ENCODE results near the gene TCF7L2.

Gene TCF7L2

DNA sequence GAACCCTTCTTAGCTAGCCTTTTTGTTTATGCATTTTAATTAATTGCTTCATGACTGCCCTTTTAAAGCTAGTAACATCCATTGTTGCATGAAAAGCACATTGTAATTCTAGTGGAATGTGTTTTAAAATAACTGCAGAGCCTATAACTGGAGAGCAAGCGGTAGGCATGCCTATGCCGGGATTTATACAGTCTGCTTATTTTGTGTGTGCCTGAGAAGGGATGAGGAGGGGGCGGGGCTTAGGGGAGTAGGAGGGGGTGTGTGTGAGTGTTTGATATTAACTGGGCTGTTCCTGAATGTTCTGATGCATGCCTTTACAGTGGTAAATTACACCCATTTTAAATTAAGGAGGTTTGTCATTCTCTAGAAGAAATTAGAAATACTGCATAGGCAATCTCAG is 208.1 kb downstream of the TCF7L2 start:
- no peak for DNase-seq

DNA sequence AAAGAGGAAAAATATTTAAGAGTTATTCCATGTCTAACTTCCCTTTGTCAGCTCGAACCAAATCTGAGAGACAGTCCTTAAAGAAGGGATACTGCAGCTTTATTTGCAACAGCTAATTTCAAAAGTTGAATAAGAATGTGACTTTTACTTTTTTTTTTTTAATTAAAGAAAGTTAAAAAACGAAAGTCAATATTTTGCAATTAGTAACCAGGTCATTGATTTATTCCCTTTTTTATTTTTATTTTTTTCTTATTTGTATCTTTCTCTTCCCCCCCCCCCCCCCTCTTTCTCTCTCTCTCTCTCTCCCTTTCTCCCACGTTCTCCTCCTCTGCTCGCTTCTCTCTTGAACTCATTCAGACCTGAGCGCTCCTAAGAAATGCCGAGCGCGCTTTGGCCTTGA is 209.5 kb downstream of the TCF7L2 start:
- DNase-seq, result no peak

DNA sequence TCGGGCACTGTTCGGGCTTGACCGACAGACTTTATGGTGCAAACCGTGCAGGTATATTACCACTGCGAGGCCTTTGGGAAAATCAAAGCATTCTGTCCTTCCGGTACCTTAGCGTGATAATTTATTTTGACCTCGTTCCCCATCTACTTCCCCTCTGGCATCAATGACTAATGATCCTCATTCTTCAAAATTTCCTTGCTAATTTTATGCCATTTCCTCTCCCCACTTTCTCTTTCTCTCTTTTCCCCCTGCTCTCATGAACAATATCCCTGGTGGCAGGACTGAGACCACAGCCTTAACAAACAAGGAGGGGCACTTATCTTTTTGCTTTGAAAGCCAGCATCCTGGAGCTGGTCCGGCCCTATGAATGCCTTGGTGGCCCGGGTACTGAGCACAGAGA is 210.6 kb downstream of the TCF7L2 start:
- no peak for DNase-seq

DNA sequence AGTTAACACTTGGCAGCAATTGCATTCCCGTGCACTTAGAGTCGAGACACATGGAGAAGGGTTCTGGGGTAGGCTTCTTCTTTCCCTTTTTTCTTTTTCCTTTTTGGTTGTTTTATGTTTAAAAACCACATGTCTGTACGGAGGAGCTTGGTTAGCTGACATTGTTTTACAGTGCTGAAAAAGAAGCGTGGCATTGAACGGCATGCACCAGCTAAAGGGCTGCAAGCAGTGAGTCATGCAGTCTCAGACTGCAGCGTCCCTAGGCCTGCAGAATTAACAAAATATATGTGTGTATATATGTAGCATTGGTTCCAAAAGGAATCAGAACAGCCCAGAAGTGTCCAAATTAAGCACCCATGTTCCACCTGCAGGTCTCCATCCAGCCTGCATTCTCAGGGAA is 211.0 kb downstream of the TCF7L2 start:
- DNase-seq, result no peak

- DNase-seq, result no peak
Observed at GRCh38 chr10:113162960-113163359, 212.9 kb downstream of the TCF7L2 start.

DNA sequence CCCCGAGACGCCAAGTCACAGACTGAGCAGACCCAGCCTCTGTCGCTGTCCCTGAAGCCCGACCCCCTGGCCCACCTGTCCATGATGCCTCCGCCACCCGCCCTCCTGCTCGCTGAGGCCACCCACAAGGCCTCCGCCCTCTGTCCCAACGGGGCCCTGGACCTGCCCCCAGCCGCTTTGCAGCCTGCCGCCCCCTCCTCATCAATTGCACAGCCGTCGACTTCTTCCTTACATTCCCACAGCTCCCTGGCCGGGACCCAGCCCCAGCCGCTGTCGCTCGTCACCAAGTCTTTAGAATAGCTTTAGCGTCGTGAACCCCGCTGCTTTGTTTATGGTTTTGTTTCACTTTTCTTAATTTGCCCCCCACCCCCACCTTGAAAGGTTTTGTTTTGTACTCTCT is 215.6 kb downstream of the TCF7L2 start:
- DNase-seq, result no peak

GRCh38 chr10:113167702-113168101 is 217.7 kb downstream of the TCF7L2 start:
- DNase-seq, result no peak

DNA sequence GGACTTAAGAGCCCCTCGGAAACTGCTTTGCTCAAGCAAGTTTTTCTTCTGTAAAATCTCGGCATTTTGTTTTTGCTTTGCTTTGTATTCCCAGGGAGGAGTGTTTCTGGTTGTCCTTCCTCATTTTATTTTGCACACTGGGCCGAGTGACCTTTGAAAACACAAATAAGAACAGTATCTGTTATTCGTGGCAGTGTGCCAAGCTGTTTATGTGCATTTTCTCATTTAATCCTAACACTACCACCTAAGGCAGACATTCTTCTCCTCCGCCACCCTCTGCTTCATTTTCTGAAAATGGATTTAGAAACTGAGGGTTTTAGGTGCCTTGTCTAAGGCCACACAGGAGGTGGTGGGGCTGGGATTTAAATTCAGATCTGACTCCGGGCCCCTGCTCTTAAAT is 218.5 kb downstream of the TCF7L2 start:
- DNase-seq, result no peak

- DNase-seq, result no peak
Observed at GRCh38 chr10:113169111-113169510, 219.1 kb downstream of the TCF7L2 start.

DNA sequence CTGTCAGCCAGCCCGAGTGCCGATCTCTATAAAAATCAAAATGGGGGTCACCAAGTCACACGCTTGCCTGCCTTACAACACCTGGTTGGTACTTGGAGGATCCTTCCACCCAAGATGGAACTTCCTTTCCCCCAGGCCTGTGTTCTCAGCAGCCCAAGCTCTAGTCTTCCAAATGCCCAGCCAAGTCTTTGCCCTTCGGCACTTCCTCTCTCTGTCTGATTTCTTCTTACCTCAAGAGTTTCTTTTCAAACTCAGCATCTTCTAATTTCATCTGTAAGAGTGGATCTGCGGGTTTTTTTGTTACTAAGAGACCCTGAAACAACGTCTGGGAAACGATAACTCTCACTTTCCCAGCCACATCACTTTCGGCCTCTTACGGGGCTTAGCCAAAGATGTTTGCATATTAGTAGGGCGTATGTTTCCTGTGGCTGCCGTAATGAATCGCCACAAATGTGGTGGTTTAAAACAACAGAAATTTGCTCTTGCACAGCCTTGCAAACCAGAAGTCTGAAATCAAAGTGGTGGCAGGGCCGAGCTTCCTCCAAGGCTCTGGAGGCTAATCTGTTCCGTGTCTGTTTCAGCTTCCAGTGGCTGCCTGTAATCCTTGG is 219.9 kb downstream of the TCF7L2 start:
- no peak for DNase-seq

DNA sequence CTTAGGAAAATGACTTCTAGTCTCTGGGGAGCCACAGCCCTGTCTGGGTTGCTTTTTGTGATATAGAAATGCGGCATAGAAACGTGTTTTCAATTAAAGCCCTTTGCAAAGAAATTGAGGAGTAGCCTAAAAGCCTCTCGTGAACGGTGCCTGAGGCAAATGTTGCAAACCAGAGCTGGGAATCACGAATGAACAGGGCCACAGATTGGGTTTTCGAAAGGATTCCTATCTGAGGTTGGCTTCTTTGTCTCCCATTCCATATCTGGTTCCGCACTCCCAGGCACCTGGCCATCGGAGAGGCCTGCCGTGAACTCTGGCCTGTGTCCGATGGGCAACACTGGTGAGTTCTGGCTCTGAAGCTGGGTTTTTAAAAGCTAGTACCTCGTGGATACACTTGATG is 221.6 kb downstream of the TCF7L2 start:
- no peak for DNase-seq

- no peak for DNase-seq
Observed at GRCh38 chr10:113175176-113175575, 225.1 kb downstream of the TCF7L2 start.

GRCh38 chr10:113175756-113176651 is 226.0 kb downstream of the TCF7L2 start:
- DNase-seq, result no peak

DNA sequence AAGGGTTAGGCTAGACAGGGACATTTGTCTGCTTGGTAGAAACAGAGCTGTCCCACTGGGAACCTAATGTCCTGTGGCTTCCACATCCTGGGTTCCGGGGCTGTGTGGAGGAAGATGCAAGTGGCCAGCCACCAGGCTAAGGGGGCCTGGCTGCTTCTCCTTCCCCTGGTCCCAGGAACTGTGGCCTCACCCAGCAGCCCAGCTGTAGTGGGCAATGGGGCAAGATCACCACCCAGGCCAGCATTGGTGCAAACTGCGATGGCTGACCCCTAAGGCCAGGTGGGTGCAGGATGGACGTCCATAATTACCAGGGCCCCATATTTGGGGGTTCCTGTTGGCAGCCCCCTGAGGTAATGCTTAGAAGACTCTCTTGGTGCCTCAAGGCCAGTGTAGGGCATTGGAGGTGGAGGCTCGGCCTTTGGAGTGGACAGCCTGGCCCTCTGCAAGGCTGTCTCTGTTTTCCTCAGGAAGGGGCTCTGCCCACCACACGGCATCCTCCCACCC is 226.7 kb downstream of the TCF7L2 start:
- no peak for DNase-seq

DNA sequence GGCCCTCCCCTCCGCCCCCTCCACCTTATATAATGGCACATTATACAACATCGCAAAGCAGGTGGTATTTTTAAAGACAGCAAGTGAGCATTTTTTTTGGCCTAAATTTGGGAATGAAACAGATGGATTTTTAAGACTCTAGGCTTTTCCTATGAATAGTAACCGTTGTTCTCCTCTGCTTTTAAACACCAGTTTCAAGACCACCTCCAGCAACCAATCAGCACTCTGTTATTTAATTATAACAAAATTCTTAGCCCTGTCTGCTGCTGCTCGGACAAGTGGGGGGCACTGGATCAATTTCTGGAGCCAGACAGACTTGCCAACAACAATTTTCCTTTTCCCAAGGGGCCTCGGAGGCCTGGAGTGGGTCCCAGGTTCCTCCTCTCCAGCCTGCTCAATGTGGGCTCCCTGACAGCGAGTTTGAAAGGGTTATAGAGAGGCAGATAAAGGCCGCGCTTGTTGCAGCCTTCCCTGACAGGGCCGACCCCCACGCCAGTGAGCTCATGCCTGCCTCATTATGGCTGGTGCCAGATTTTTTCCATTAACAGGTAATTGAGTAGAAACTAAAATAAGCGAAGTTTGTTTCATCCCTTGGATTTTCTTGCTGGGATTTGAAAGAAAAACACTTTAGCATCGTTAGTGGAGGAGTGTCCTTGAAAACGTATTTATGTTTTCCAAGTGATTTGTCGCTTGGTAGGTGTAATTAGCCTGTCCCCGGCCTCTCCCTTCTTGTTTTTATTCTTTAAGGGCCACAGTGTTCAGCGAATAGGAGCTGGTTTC is 227.3 kb downstream of the TCF7L2 start:
- no peak for DNase-seq

- DNase-seq, result no peak
Observed at GRCh38 chr10:113177936-113178335, 227.9 kb downstream of the TCF7L2 start.

DNA sequence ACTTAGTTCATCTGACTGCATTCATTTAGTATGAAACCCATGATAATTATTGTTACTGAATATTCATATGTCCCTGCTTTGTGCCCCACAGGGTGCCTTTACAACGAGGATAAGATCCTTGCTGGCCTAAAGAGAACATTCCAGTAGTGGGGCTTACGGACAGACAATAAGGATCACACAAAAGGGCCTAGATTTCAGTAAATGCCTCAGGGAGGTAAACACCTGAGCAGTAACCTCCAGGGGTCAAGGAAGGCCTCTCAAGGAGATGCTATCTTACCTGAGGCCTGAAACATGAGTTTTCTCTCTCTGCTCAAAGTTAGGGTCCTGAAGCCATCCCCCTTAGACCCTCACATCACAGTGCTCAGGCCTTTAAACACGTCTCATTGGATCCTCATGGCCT is 228.7 kb downstream of the TCF7L2 start:
- no peak for DNase-seq

DNA sequence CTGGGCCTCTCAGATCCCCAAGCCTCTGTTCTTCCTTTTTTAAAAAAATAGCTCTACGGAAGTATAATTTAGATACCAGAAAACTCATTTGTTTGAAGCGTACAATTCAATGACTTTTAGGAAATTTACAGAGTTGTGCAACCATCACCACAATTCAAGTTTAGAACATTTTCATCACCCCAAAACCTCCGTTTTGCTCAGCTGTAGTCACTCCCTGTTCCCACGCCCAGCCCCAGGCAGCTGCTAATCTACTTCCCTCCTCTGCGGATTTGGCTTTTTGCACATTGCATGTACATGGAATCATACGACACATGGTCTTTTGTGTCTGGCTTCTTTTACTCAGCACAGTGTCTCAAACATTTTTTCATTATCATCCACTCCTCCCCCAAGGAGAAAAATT is 229.2 kb downstream of the TCF7L2 start:
- no peak for DNase-seq

GRCh38 chr10:113179966-113180365 is 229.9 kb downstream of the TCF7L2 start:
- no peak for DNase-seq

DNA sequence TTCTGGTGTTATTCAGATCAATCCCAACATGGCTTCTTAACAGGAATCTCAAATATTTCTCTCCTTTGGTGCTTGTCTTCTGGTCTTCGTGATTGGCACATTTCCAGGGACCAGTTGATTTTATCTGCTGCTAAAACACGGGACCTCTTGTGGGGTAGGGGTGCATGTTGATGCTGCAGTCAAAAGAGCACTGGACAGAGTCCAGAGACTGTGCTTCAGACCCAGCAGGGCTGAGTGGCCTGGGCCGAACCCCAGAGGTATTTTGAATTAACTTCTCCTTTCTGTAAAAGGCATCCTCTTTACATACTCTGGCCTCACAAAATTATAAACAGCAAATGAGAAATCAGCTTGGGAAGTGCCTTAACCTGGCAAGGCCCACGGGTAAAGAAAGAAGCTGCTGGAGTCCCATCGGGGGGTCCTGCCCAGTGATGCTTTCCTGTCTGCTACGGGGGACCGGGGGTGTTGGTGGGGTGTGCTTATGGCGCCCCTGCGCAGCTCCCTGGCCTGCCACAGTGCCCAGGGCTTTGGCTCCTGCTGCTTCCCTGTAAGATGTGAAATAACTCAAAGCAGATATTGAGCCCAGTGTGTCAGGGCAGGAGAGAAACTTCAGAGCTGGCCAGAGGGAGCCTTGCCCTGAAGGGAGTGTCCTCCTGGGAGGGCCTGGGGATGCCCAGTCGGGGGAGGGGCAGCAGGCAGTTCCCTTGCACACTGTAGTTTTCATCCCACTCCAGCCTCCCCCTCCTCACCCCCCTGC is 230.5 kb downstream of the TCF7L2 start:
- DNase-seq, result no peak

GRCh38 chr10:113182154-113182553 is 232.1 kb downstream of the TCF7L2 start:
- DNase-seq, result no peak

DNA sequence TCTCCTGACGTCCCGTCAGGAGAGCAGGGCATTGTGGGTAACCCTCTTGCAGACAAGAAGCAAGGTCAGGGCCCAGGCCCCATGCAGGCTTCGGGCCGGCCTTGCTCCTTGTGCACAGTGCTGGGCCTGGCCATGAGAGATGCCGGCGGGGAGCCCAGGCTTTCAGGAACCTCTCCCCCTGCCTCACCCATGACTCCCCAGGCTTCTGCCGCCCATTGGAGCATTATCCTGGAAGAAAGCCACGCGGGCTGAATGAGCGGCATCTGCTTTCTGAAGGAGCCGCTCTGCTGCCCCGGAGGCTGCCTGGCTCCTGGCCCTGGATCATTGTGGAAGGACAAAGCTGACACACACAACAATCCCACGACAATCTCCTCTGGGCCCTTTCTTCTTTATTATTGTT is 233.5 kb downstream of the TCF7L2 start:
- DNase-seq, result no peak

All from effector CD8-positive, alpha-beta T cell (primary cell).